Liver (tissue), 3 donors: ENCODE data around the gene CCDC68.

ENCODE experiments used
- FOXA2 ChIP-seq: IDR thresholded peaks from 2 replicates; pipeline ENCODE4 v1.6.1; 2016; ENCODE audit warnings: antibody characterized with exemption
- GABPA ChIP-seq, 2 donors: IDR thresholded peaks in 1 of 2; conservative IDR thresholded peaks in 1 of 2; 2 replicates each; pipeline ENCODE4 v1.6.1; 2016; ENCODE audit warnings: antibody characterized with exemption in 2 of 2, mild to moderate bottlenecking in 1 of 2, moderate library complexity in 1 of 2
- HNF4A ChIP-seq, 2 donors: conservative IDR thresholded peaks; 2 replicates each; pipeline ENCODE4 v1.6.1; 2016; ENCODE audit warnings: antibody characterized with exemption in 2 of 2, mild to moderate bottlenecking in 2 of 2
- NR2F2 ChIP-seq: IDR thresholded peaks from 2 replicates; pipeline ENCODE4 v1.6.1; 2016; ENCODE audit warnings: antibody characterized with exemption
- RAD21 ChIP-seq, 2 donors: IDR thresholded peaks; 2 replicates each; pipeline ENCODE4 v1.6.1; 2016; ENCODE audit warnings: antibody characterized with exemption in 2 of 2, mild to moderate bottlenecking in 2 of 2
- SP1 ChIP-seq: IDR thresholded peaks from 2 replicates; pipeline ENCODE4 v1.6.1; 2018; ENCODE audit warnings: antibody characterized with exemption, mild to moderate bottlenecking
- YY1 ChIP-seq: IDR thresholded peaks from 2 replicates; pipeline ENCODE4 v1.6.1; 2016; ENCODE audit warnings: antibody characterized with exemption, mild to moderate bottlenecking
- TF ChIP-seq, protein P1 (sequence below): fragments of 150-350 bp; IDR thresholded peaks from 2 replicates; pipeline ENCODE4 v1.5.1; 2017; ENCODE audit warnings: improper control_type of control experiment, low read depth, low read length; ENCODE audit not compliant: missing input control
- TF ChIP-seq, protein P2 (sequence below): IDR thresholded peaks from 2 replicates; pipeline ENCODE4 v1.6.1; 2016; ENCODE audit warnings: antibody characterized with exemption
- TF ChIP-seq, protein P3 (sequence below): IDR thresholded peaks from 2 replicates; pipeline ENCODE4 v1.6.1; 2016; ENCODE audit warnings: antibody characterized with exemption, mild to moderate bottlenecking
- donor health status: healthy.
- donor health status: healthy.

DNA sequence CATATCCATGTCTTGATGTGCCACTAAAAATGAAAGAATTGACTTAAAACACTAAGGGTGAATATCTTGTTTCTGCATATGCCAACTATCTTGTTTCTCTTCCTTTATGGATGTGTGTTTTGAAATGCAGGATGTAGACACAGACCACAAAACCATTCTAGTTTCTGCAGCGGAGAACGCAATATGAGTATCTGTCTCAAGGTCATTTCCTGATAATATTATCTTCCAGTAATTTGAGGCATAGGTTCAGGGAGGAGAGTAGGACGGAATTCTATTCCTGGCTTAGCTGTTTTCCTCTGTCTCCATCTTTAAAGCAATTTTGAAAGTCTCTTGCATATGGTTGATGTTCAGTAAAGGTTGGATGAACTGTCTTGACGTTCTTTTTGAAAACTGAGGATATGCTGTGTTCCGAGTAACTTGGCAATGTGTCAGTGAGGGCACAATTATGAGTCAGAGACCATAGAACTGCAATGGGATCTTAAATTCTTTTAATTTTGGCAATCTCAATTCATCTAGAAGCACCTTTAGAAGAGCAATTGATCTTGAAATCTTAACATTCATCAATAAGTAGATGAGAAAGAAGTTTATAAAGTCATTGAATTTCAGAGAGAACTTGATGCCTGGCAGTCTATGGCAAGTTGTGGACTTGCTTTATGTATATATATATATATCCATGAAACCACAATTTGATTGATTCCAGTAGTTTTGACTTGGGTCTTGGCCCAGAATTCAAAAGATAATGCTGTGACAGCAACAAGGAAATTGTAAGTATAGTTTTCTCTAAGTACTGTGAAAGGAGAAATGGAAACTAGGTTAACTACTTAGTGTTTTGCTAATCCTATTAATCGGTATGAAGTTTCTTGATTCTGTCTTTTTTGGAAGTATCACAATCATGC is 106.2 kb downstream of the CCDC68 start:
- TF ChIP-seq YY1 (no peak), RAD21 (IDR thresholded peaks at IDR 0.05) (no peak), NR2F2 (no peak), FOXA2 (no peak), GABPA (IDR thresholded peaks at IDR 0.05 in 1 of 2, conservative IDR thresholded peaks at IDR 0.05 in 1 of 2) (no peak), HNF4A (conservative IDR thresholded peaks at IDR 0.05) (no peak), SP1 (no peak)
- TF ChIP-seq, protein P1, sequence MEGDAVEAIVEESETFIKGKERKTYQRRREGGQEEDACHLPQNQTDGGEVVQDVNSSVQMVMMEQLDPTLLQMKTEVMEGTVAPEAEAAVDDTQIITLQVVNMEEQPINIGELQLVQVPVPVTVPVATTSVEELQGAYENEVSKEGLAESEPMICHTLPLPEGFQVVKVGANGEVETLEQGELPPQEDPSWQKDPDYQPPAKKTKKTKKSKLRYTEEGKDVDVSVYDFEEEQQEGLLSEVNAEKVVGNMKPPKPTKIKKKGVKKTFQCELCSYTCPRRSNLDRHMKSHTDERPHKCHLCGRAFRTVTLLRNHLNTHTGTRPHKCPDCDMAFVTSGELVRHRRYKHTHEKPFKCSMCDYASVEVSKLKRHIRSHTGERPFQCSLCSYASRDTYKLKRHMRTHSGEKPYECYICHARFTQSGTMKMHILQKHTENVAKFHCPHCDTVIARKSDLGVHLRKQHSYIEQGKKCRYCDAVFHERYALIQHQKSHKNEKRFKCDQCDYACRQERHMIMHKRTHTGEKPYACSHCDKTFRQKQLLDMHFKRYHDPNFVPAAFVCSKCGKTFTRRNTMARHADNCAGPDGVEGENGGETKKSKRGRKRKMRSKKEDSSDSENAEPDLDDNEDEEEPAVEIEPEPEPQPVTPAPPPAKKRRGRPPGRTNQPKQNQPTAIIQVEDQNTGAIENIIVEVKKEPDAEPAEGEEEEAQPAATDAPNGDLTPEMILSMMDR = no peak
- TF ChIP-seq, protein P2, sequence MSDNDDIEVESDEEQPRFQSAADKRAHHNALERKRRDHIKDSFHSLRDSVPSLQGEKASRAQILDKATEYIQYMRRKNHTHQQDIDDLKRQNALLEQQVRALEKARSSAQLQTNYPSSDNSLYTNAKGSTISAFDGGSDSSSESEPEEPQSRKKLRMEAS = no peak
- TF ChIP-seq, protein P3, sequence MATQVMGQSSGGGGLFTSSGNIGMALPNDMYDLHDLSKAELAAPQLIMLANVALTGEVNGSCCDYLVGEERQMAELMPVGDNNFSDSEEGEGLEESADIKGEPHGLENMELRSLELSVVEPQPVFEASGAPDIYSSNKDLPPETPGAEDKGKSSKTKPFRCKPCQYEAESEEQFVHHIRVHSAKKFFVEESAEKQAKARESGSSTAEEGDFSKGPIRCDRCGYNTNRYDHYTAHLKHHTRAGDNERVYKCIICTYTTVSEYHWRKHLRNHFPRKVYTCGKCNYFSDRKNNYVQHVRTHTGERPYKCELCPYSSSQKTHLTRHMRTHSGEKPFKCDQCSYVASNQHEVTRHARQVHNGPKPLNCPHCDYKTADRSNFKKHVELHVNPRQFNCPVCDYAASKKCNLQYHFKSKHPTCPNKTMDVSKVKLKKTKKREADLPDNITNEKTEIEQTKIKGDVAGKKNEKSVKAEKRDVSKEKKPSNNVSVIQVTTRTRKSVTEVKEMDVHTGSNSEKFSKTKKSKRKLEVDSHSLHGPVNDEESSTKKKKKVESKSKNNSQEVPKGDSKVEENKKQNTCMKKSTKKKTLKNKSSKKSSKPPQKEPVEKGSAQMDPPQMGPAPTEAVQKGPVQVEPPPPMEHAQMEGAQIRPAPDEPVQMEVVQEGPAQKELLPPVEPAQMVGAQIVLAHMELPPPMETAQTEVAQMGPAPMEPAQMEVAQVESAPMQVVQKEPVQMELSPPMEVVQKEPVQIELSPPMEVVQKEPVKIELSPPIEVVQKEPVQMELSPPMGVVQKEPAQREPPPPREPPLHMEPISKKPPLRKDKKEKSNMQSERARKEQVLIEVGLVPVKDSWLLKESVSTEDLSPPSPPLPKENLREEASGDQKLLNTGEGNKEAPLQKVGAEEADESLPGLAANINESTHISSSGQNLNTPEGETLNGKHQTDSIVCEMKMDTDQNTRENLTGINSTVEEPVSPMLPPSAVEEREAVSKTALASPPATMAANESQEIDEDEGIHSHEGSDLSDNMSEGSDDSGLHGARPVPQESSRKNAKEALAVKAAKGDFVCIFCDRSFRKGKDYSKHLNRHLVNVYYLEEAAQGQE = no peak
